Activated B cell treated with CpG ODN at 0.5 μM for 24 hours (primary cell): ENCODE measurements around the gene TARDBP. TPM values are rescaled to one million over a fixed set of nuclear protein-coding genes. Genes with fewer than 3 reads are reported as not detected.
"Not testable (repeated sequence)": the region's sequence is repeated elsewhere in the genome, so short reads cannot be mapped to it uniquely, and the experiment has no call there.

Experiments
- ATAC-seq: fragments of 200-7000 bp; cut with Tn5 transposase; one replicate; pipeline ENCODE4 v1.10.0; 2021; ENCODE audit warnings: low read depth, mild to moderate bottlenecking, moderate library complexity
- CTCF ChIA-PET: fragments of 350-600 bp; sonication (Branson Sonifier 250); formaldehyde crosslinking; loops from one replicate; lab custom pipeline; 2021; ENCODE audit warnings: antibody characterized with exemption; lab: Charles Lee
- POLR2A ChIA-PET: fragments of 350-600 bp; sonication (Branson Sonifier 250); formaldehyde crosslinking; loops from one replicate; lab custom pipeline; 2021; ENCODE audit warnings: antibody characterized with exemption; lab: Charles Lee
- DNase-seq: peaks from one replicate; pipeline ENCODE4 v3.0.0; 2022
- H3K27ac Mint-ChIP-seq: one replicate; pipeline ENCODE4 v1.8.0; 2020; ENCODE audit warnings: mixed read lengths
- H3K27me3 Mint-ChIP-seq: one replicate; pipeline ENCODE4 v1.8.0; 2021; ENCODE audit warnings: mixed read lengths
- H3K36me3 Mint-ChIP-seq: one replicate; pipeline ENCODE4 v1.8.0; 2021; ENCODE audit warnings: low read depth, mixed read lengths
- H3K4me1 Mint-ChIP-seq: one replicate; pipeline ENCODE4 v1.8.0; 2021; ENCODE audit warnings: mixed read lengths
- H3K4me3 Mint-ChIP-seq: one replicate; pipeline ENCODE4 v1.8.0; 2020; ENCODE audit warnings: mild to moderate bottlenecking, mixed read lengths
- H3K9me3 Mint-ChIP-seq: one replicate; pipeline ENCODE4 v1.8.0; 2020; ENCODE audit warnings: mixed read lengths
- CTCF ChIP-seq: fragments of 200-600 bp; IDR thresholded peaks from one replicate; pipeline ENCODE4 v1.8.0; 2022; ENCODE audit warnings: antibody characterized with exemption, mild to moderate bottlenecking
- intact Hi-C: fragments of 100-400 bp; cut with micrococcal nuclease; formaldehyde crosslinking; loops from one replicate; pipeline ENCODE4 v1.15.1; 2024
- total RNA-seq: library from RNA; stranded (reverse); gene quantifications from 2 replicates; pipeline ENCODE4 v1.2.3, GENCODE V29; 2022

The TARDBP gene
- total RNA-seq, 1 donor from 2014 or later, result 193 TPM

DNA sequence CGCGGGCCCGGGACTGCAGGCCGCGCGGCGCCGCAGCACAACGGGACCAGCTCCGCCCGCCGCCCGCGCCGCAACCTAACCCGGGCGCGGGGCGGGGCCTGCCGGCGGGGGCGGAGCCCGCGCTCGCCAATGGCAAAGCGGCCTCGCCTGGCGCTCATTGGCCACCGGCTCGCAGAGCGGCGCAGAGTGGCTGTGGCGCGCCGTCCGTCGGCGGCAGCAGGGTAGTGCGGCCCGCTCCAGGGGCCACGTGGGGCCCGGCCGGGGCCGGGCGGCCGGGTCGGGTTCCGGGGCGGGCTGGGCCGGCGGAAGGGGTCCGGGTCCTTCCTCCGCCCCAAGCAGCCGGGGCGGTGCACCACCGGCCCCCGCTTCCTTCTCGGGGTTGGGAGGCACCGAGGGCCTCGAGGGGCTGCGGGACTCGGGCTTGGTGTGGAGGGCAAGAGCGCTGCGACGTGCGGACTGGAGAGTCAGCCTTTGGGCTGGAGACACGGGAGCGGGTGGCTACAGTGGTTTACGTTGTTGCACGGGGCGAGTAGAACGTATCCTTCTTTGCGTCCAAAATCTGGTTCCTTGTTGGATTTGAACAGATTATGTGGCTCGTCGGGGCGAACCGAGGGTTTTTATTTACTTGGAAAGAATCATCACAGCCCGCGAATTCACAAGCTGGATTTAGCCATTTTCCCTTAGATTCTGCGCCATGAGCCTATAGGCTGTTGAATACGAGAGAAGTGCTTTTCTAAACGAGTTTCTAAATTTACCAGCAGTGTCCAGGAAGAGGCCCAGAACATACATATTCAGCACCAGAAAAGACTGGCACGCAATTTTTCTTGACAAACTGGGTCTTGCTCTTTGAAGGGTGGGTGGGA lies 47.7 kb downstream of the TARDBP start, which contains the start of gene SRM:
TSS of gene SRM (minus strand) at position 51 of the 863 bp plus-strand sequence. CDS start 75 bp downstream, outside the sequence.
- Mint-ChIP-seq H3K4me1 (peaks cover 18% of the 10 kb centered on the region), H3K9me3 (no peaks in the 10 kb centered on the region), H3K36me3 (peaks cover 33% of the 10 kb centered on the region), H3K4me3 (peak within 1 kb of the TSS; percentile 95), H3K27ac (peak within 1 kb of the TSS; percentile 86), H3K27me3 (no peaks in the 10 kb centered on the region)
- intact Hi-C loops, result loop anchor here (1.0 to 5.0 kb wide), 5 partner anchors 23 to 677 kb away; partner anchors contain the start of genes AGTRAP, EXOSC10, MTOR and TARDBP
- TF ChIP-seq CTCF, result no peak
- ChIA-PET POLR2A (interaction anchor here (0.8 to 3.7 kb wide), 7 partner anchors 9 to 1405 kb away, joined by 3 to 25 read pairs (median 4); partner anchors contain the start of genes EXOSC10, MTOR and TARDBP), CTCF (interaction anchor here (2.4 kb wide), 1 partner anchor 23 kb away, joined by 13 read pairs; no protein-coding TSS in a partner anchor)
- ATAC-seq, result peak; percentile 98
- DNase-seq, result peak; percentile 96

GRCh38 chr1:11061652-11062365 lies 49.4 kb downstream of the TARDBP start:
- Mint-ChIP-seq H3K27ac (no peak overlapping the region), H3K9me3 (no peaks in the 10 kb centered on the region), H3K27me3 (no peaks in the 10 kb centered on the region), H3K4me3 (no peak overlapping the region), H3K4me1 (peaks cover 18% of the 10 kb centered on the region), H3K36me3 (peaks cover 39% of the 10 kb centered on the region)
- ChIA-PET POLR2A (interaction anchor here (0.5 to 3.7 kb wide), 7 partner anchors 8 to 800 kb away, joined by 3 to 25 read pairs (median 6); partner anchors contain the start of genes EXOSC10 and TARDBP), CTCF (interaction anchor here (1.1 to 2.4 kb wide), 2 partner anchors 24 kb away, joined by 3 to 13 read pairs; no protein-coding TSS in a partner anchor)
- DNase-seq, result no peak
- intact Hi-C loops, result loop anchor here (5.0 kb wide), 1 partner anchor 200 kb away; the partner anchor contains the start of gene MTOR
- no peak for TF ChIP-seq CTCF
- ATAC-seq, result no peak

DNA sequence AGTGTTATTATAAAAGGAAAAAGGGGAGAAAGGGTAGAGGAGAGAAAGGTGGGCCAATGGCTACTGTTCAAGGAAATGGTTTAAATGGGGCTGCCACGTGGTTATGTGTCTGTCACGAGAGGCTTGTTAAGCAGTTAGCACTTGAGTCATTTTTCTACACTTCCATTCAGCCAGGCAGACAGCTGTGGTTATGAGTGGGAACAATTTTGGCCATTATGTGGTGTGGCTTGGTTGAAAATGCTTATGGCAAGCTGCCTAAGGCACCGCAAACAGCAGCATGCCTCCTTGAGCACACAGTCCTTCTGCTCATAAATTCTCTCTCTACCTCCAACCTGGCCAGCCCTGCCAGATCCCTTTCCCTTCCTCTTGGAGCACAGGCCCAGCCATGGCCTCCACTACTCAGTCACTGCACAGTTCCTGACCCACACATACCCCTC lies 50.5 kb downstream of the TARDBP start:
- no peak for TF ChIP-seq CTCF
- peaks cover 42% of the 10 kb centered on the region for H3K36me3 Mint-ChIP-seq
- intact Hi-C loops, result loop anchor here (5.0 kb wide), 1 partner anchor 199 kb away; the partner anchor contains the start of gene MTOR
- ChIA-PET CTCF (interaction anchor here (1.1 kb wide), 1 partner anchor 26 kb away, joined by 3 read pairs; no protein-coding TSS in a partner anchor), POLR2A (interaction anchor here (3.7 kb wide), 1 partner anchor 36 kb away, joined by 25 read pairs; the partner anchor contains the start of gene EXOSC10)
- peak overlapping the region; percentile 3 for H3K27ac Mint-ChIP-seq
- no peaks in the 10 kb centered on the region for H3K27me3 Mint-ChIP-seq
- no peak for ATAC-seq
- H3K9me3 Mint-ChIP-seq, result no peaks in the 10 kb centered on the region
- H3K4me1 Mint-ChIP-seq, result peaks cover 18% of the 10 kb centered on the region
- peak; percentile 13 for DNase-seq
- H3K4me3 Mint-ChIP-seq, result no peak overlapping the region

DNA sequence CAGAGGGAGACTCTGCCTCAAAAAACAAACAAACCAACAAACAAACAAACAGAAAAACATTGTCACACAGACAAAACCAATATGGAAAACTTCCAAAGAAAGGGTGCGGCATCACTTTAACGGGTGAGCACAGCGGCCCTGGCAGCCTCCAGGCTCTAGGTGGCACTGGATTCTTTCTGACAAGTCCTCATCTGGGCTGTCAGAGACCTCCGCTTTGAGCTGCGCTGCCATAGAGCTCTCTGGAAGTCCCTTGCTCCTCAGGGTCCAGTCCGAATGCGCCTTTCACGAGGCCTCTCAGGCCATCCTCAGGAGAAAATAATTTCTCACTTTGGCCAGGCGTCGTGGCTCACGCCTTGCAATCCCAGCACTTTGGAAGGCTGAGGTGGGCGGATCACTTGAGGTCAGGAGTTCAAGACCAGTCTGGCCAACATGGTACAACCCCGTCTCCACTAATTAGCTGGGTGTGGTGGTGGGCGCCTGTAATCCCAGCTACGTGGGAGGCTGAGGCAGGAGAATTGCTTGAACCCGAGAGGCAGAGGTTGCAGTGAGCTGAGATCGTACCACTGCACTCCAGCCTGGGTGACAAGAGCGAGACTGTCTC lies 51.6 kb downstream of the TARDBP start:
- peaks cover 11% of the 10 kb centered on the region for H3K4me1 Mint-ChIP-seq
- intact Hi-C loops, result loop anchor here (5.0 kb wide), 1 partner anchor 198 kb away; the partner anchor contains the start of gene MTOR
- H3K36me3 Mint-ChIP-seq, result peaks cover 50% of the 10 kb centered on the region
- ATAC-seq, H3K9me3 Mint-ChIP-seq, H3K27ac Mint-ChIP-seq, CTCF ChIA-PET, POLR2A ChIA-PET, H3K27me3 Mint-ChIP-seq, H3K4me3 Mint-ChIP-seq, DNase-seq: not testable (repeated sequence)

DNA sequence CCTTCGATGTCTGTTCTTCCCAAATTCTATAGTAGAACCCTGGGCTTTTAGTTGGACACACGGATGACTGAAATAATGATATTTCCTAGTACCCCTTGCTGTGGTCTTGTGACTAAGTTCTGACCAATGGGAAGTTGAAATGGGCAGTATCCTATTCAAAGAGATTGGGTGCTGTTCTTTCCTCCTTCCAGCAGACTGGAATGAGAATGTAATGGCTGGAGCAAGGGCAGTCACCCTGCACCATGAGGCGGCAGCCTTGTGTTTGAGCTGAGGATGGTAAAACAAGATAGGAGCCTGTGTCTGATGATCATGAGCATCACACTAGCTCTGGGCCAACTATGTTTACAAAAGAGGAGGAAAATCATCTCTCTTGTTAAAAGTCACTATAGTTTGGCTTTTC lies 52.5 kb downstream of the TARDBP start:
- intact Hi-C loops, result loop anchor here (5.0 kb wide), 1 partner anchor 197 kb away; the partner anchor contains the start of gene MTOR
- POLR2A ChIA-PET, result interaction anchor here (0.8 kb wide), 1 partner anchor 11 kb away, joined by 4 read pairs; no protein-coding TSS in a partner anchor
- DNase-seq, result no peak
- peaks cover 9% of the 10 kb centered on the region for H3K4me1 Mint-ChIP-seq
- H3K36me3 Mint-ChIP-seq, result peaks cover 59% of the 10 kb centered on the region
- CTCF ChIA-PET, result no interaction called here
- H3K4me3 Mint-ChIP-seq, result no peak overlapping the region
- no peak overlapping the region for H3K27ac Mint-ChIP-seq
- no peaks in the 10 kb centered on the region for H3K27me3 Mint-ChIP-seq
- no peaks in the 10 kb centered on the region for H3K9me3 Mint-ChIP-seq
- no peak for ATAC-seq
- TF ChIP-seq CTCF, result no peak
